NOMO-1 treated with dmso at 0.1 percent for 144 hours (cell line): Measurements from ENCODE around the gene CDH16.

Experiments
- DNase-seq: peaks from one replicate; lab custom pipeline; 2025; ENCODE audit not compliant: unreplicated experiment; lab: John Stamatoyannopoulos, UW

Gene CDH16

DNA sequence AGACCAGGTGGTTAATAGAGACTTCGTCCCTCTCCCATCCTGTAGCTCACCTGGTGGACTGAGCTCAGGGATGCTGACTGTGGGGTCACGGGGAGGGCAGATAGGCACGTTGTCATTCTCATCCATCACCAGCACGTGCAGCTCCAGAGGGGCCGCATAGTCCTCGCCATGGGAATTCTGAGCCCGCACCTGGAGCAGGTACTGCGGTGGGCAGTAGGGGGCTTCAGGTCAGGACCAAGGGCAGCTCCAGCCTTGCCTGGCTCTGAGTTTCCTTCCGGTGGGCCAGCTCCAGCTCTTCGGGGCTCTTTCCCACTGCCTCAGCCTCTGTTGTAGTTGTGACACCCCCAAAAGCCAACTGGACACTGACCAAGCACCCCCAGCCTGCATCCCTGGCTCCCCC, 5.6 kb downstream of the CDH16 start:
- no peak for DNase-seq

DNA sequence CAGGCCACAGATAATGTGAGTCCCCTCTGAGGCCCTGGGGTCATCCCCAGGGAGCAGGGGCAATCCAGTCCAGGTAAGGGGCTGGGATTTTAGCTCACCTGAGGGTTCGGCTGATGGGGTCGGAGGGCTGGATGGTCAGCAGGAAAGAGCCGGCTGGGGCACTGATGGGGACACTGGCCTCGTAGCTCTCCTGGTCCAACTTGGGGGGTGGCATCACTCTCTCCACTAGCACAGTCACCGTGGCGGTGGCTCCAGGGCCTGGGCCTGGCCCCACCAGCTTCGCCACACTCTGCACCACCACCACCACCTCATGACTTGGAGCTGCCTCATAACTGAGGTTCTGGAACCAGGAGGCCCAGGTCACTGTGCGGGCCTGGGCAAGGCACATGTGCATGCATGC, 6.9 kb downstream of the CDH16 start:
- DNase-seq = no peak

DNA sequence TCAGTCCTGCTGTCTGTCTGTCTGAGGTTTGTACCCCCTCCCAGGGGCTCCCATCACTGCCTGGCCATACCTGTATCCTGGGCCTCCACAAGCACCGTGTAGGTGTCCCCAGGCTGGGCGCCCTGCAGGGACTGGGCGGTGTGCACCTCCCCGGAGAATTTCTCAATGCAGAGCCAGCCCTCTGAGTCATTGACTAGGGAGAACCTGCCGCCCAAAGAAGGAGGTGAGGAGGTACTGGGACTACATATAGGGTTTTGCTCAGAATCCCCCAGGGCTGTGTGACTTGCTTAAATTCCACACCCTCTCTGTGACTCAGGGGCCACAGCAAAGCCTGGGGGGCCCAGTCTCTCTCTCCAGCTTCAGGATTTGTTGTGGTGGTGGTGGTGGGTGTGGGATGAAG, 7.6 kb downstream of the CDH16 start:
- no peak for DNase-seq

DNA sequence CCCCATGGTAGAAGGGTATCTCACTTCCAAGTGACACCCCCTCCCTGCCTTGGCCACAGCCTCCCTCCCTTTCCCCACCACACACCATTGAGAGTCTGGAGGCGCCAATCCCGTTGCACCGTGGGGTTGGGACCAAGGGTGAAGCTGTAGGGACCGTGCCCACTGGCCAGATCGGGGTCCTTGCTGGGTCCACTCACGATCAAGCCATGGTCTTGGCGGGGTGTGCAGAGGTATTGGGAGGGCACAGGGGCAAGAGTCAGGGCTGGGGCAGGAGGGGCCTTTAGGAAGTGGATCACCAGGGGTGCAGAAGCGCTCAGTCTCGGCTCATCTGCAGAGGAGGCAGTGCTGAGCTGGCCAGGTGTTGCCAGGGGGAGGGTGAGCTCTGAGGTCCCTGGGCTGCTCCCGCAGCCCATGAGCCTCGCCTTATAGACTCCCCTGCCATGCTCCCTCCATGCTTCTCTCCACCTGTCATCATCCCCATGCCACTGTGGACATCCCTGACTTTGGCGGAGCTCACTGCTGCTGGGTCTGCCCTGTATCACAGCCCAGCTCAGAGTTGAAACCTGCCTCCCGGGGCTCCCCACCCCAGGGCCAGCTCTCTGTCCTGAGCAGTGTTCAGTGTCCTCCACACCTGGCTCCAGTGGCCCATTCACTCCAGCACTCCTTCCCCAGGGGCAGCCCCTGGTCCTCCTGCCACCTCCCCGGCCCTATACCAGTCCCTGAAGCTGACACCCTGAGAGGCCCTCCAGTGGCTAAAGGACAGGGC, 8.3 kb downstream of the CDH16 start:
- no peak for DNase-seq

DNA sequence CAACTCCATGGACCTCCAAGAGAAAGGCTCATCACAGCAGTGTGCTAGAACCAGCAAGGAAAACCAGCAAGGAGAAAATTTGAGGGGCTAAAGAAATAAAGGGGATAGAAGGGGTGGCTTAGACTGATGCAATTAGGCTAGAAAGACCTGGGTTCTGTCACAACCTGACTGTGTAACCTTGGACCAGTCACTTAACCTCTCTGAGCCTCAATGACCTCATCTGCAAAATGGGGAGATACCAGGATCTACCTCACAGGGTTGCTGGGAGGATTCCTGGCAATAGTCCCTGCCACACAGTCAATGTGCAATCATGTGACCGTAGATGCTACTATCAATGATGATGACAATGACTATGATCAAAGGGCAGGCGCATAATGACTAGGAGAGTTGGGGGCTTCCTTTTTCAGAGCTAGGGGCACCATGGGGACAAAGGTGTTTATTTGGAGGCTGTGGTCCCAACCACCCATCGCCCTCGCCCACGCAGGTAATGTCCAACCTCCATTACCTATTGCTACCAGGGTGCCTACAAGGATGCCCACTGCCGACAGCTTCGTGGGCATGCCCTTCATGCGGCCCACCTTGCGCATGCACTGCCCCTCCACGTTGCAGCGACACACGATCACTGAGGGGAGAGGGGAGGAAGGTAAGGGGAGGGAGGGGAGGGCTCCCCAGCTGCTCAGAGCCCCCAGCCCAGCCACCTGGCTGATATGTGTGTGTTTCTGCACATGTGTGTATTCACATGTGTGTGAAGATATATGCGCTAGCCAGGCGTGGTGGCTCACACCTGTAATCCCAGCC, 9.7 kb downstream of the CDH16 start:
- no peak for DNase-seq

DNA sequence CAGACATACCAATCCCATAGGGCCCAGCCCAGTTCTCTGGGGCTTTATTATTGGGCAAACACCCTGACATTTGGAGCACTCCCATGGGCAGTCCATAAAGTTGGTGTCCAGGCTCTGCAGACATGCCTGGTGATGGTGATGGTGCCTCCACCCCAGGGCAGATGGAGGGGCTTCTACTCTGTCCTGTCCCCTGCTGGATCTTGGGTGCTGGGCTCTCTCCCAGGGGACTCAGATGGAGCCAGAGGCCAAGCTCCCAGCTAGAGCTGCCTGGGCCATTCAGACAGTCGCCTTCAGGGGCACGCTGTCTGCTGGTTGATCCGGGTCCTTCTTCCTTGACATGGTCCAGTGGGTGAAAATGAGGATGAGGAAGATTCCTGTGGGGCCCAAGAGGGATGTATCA, 10.6 kb downstream of the CDH16 start:
- DNase-seq = no peak

DNA sequence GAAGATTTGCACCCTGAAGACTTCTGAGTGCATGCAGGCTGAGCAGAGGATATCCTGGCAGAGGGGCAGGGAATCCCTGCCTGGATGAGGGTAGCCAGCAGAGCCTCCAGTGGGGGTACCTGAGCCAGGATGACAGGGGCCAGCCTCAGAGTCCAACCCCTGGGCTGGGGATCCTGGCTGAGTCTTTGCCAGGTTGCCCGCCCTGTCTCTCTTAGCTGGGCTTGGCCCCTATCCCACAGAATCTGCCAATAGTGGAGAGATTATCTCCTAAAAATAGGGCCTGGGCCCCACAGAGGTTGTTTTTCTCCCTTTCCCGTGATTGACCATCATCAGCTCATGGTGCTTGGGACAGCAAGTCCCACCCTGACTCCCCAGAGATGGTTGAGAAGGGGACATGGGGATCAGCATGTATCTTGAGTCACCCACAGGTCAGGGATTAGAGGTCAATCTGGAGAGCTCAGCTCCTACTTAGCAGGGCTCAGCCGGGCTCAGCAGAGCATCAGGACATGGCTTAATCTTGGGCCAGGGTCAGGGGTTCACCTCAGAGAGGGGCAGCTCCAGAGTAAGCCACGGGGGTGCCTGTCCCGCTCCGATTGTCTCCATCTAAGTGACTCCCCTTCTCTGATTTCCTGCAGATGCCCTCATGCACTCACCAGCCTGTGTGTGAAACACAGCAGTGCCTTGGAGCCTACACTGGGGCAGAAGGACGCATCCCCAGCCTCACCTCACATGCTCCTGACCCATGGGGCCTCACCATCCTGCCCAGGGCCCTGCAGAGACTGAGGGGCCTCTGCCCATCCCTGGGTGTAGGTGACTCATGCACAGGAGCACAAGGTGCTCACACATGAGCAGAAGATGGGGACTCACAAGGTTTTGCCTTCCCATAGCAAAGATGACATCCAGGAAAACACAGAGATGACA, 11.5 kb downstream of the CDH16 start:
- no peak for DNase-seq

DNA sequence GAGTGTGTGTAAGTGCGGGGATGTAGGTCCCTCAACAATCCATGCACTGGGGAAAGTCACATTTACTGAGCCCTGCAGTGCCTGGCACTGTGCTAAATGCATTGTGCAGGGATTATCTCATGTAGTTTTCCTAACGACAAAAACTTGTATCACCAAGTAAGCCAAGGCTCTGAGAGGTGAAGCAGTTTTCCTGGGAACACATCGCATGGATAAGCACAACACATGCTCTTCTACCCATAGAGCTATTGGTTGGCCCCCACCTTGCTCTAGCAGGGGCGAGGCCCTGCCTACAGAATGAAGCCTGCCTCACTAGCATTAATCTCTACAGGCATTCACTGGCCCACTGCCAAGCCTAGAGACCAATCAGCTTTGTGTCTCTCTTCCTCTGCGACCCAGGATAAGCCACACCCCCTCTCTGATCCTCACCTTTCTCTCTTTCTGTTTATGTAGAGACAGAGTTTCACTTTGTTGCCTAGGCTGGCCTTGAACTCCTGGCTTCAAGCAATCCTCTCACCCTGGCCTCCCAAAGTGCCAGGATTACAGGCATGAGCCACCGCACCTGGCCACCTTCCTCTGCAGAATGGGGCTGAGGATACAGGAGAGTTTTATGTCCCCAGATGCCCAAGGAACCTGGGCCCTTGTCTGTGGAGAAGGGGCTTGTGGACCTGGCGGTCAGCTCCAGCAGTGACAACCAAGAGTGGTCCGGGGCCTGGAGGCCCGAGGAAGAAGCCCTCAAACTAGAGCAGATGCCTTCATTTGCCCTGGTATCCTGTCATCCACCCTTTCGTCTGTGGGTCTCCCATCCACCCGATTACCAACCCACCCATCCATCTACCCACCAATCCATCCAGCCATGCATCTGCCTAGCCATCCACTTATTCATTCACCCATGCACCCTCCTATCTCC, 12.8 kb downstream of the CDH16 start:
- DNase-seq = no peak

DNA sequence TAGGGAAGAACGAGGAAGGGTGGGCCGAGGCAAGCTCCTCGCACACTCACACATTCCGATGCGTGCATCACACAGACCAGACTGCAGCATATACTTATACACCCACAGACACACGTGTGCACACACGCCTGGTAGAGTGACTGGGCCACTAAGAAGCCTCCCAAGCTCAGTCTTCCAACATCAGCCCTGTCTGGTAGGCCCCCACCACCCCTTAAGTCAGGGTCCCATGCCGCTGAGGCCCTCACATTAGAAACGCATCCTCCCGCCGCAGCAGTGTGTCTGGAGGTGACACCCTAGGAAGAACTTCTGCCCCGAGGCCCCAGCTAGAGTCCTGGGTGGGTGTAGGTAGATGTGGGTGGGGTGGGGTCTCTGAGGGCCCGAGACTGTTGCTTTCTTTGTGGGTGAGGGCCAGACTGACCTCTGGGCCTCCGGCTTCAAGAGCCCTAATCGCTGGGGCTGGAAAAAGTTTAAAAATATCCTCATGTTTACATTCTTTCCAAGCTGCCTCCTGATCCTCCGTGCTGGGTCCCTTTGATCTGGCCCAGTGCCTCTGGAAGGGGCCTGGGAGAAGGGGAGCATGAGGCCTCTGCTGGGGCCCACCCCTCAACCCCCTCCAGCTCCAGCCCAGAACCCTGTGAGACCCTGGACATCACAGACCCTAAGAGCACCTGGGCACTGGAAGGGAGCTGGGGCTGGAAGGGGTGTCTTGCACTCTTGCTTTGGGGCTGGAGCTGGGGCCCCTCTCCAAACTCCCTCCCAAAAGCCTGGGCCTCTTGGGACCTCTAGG, 13.6 kb downstream of the CDH16 start:
- DNase-seq = no peak

DNA sequence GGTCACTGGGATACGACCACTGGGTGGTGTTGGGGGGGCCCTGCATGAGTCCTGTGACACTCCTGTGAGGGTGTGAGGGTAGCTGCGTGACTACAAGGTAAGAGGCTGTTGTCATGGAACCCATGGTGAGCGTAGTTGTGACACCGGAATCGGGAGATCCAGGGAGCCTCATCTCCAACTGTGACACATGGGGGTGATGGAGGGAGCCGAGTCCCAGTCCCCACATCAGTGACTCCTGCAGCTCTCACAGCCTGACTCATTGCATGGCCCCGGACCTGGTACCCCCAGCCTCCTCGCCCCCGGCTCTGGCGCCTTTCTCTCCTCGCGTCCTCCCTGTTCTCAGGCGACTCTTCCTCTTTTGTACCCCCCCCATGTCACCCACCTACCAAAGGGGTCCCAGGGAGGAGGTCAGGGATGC, 14.2 kb downstream of the CDH16 start:
- DNase-seq = no peak

DNA sequence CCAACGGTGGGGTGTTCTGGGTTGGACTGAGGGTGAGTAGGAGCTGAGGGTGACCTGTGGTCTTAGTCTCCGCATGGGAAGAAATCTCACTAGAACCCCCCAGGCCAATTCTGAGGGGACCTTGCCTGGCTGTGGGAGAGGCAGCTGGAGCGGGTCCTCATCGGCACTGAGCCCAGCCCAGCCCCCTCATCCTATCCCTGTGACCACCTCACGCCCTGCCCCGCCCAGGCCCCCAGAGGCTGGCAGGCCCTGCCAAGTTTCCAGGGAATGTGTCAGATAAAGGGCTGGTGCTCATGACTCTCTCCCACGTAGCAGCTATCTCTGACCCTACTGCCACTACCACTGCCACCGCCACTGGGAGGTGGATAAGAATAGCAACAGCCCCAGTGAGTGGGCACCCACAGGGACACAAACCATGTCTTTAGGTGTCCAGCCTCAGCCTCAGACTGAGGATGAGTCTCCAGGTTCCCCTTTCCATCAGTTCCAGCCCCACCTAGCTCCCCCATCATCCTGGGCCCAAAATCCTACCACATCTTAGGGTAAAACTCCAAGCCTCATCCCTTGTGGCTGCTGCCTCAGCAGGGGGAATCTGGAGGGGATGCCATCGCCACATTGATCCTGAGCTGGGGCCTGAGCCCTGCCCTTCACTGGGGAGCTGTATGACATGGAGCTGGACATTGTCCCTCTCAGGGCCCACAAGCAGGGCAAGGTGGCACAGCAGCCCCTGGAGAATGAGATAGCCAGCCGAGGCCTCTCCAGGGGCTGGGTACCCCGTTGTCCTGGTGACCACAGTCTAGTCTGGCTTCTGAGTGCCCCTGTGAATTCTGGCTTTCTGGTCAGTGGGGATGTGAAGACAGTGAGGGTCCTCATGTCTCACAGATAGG, 14.9 kb downstream of the CDH16 start:
- DNase-seq = no peak

DNA sequence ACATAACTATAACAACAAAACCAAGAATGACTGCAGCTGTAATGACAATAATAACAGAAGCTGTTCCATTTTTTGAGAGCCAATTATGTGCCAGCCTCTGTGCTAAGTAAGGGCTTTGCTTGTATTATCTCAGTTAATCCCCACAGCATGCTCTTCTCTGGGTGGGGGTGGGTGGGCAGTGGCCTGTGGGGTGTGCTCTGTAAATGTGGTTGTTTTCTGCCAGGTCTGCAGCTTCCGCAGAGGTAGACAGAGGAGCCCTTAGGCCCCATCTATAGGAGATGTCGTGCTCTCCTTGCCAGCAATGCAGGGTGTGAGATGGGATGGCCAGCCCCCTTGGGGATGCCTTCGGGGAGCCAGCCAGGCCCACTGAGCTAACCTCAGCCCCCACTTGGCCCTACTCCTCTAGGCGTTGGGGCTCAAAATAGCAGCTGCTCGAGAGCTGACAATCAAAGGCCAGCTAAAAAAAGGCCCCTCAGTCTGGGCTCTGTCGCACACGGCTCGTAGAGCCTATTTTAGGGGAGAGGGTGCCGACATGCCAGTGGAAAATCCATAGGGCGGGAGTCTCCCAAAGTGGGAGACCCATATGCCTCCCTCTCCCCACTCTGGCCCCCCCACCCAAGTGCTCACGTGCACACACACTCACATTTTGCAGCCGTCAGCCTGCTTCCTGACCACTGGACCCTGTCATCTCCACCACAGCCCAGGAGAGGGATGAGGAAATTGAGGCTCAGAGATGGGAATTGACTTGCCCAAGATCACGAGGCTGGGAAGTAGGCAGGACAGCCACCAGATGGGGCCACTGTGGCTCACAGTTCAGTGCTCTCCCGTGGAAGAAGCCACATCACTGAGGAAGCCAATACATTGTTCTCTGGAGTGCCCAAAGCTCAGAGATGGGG, 15.8 kb downstream of the CDH16 start:
- DNase-seq = no peak

DNA sequence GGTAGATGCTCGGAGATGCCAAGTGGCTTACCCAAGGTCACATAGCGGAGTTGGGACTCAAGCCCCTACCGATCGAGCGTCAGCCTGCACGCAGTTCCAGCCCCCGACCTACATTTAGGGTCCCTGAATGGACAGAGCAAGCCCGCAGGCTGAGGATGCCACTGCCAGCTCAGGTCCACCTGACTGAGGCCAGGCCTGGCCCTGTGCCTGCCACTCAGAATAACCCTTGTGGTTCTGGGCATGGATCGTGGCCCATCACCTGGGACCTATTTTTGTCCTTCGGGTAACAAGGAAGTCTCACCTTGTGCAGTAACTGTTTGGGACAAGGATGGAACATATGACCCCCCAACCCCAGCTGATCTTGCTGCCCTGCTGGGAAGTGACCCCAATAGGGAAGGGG, 17.1 kb downstream of the CDH16 start:
- no peak for DNase-seq

DNA sequence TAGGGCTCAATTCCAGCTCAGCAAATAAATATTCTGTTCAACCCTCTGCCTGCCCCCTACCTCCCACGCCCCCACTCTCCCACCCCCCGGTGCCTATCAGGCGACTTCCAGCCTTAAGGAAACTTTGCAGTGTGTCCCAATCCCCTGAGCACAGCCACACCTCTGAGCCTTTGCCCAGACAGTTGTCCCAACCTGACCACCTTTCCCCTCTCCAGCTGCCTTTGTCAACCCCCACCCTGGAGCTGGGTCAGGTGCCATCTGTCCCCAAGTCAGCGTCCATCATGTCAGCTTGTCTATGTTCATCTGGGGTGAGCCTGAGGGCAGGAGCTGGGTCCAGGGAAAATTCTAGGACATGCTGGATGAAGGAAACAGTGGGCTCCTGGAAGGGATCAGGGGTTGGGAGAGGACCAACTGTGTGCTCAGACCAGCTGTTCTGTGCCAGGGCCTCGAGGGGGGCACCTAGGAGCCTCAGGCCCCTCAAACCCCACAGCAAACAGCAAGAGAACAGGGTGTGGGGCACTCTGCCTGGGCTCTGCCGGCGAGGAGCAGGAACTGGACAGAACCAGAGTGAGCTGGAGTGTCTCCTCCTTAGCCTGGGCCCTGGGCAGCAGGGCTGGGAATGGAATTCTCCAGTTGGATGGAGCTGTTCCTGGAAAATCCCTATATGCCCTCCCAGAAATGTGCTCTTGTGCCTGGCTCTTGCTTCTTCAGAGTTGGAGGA, 17.8 kb downstream of the CDH16 start:
- no peak for DNase-seq

DNA sequence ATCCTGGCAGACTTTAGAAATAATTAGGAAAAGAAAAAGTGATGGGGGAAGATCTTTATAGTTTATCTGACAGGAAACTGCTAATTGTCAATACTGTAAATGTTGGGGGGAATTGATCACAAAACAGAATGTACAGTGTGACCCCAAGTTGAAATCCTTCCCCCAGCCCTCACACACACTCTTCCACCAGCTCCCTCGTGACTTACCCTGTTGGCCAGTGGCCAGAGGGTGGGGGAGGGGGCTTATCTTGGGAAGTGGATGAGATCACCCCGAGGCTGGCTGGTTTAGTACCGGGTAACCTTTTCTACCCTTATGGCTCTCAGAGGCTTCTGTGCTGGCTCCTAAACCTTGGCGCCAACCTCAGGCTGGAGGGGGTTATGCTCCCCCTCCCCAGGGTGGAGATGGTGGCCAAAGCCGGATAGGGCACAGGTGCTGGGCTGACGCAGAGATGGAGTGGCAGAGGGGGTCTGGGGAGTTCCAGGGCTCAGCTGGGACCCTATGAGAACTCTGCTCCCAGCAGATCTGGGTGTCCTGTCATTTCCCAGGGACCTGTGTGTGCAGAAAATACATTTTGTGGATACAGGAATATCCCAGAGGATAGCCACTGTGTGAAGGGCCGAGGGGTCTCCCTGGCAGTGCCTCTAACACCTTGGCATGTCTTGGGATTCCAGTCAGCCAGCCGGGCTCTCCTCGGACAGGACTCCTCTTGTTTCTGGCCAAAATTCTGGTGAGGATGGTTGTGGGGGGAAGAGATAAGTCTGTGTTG, 18.6 kb downstream of the CDH16 start:
- DNase-seq = no peak

DNA sequence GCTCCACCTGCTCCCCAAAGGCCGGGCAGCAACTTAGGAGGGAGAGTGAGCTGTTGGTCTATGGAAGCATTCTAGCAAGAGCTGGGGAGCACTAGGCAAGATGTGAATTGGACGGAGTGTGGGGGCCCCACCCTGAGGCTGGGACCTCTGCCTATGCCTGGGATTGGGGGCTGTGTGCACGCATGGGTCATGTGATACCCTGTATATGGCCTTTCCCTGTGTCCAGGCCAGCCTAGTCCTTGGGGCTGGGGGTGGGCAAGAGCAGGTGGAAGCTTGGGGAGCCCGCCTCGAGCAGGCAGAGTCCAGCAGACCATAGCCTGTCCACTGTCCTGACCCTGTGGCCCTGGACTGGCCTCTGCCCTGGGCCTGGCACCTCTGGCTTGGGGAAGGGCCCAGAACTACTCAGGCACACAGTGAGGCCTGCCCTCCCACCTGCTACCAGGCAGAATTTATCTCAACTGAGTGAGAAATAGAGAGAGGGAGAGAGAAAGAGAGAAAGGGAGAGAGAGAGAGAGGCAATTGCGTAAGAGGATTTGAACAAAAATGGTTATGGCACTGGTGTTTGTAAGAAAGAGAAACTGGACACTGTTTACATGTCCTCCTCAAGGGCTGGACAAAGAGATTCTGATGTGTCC, 19.3 kb downstream of the CDH16 start:
- DNase-seq = no peak
